HG03025 (cell line): ENCODE measurements around the gene RIOX2.

ENCODE experiments used
- ATAC-seq: cut with Tn5 transposase; IDR thresholded peaks from one replicate; pipeline ENCODE4 v1.9.1; 2021; ENCODE audit warnings: mild to moderate bottlenecking, moderate library complexity; ENCODE audit not compliant: unreplicated experiment, low FRiP score

Gene RIOX2

DNA sequence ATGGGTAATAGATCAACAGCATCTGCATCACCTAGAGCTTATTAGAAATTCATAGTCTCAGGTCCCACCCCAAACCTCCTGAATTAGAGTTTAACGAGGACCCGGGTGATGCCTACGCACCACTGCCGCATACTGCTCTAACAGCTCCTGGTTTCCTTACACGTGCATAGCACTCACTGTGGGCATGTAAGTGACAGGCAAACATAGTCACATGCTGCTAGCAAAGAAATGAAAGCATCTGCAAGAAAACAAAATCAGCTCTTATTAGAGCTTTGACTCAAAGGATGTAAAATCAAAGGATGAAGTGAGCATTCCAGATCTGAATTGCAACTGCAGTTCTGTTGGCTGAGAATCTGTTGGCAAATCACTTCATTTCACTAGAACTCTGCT is 19.1 kb upstream of the RIOX2 start:
- no peak for ATAC-seq

DNA sequence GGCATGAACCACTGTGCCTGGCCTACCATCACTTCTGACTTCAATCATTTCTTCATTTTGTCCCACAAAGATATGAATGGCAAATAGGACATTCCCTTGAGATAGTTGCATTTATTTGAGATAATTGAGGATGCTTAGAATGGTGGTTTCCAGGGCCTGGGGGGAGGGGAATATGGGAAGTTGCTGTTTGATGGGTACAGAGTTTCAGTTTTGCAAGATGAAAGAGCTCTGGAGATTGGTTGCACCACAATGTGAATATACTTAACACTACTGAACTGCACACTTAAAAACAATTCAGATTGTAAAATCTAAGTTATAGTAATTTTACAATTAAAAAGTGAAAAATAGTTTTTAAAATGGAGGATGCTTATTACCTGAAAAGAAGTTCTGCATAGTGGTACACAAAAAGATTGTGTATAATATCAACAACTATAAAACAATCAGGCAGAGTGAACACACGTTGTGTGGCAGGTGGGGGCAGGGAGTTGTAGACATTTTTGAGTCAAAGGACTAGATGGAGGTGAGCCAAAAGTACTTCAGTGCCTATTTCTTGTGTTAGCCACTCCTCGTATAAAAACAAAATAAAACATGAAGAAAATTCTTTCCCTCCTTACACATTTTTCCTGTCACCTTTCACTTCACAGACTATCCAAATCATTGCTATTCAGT is 18.5 kb upstream of the RIOX2 start:
- ATAC-seq, result no peak

DNA sequence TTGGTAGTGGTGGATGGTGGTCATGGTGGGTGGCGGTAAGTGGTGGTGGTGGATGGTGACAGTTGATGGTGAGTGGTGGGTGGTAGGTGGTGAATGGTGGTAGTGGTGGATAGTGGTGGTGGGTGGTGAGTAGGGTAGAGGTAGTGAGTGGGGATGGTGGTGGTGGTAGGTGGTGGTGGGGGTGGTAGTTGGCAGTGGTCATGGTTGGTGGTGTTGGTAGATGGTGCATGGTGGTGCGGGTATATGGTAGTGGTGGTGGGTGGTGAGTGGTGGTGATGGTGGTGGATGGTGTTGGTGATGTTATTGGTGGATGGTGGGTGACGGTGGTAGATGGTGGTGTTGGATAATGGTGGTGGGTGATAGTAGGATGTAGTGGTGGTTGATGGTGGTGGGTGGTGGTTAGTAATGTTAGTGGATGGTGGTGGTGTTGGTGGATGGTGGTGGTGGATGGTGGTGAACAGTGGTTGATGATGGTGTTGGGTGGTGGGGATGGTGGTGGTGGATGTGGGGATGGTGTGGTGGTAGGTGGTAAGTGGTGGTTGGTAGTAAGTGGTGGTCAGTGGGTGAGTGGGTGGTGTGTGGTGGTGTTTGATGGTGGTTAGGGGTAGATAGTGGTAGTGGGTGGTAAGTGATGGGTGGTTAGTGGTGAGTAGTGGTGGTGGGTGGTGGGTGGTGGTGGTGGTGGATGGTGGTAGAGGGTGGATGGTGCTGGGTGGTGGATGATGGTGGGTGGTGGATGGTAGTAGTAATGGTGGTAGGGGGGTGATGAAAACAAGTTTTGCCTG is 16.7 kb upstream of the RIOX2 start:
- ATAC-seq, result no peak

DNA sequence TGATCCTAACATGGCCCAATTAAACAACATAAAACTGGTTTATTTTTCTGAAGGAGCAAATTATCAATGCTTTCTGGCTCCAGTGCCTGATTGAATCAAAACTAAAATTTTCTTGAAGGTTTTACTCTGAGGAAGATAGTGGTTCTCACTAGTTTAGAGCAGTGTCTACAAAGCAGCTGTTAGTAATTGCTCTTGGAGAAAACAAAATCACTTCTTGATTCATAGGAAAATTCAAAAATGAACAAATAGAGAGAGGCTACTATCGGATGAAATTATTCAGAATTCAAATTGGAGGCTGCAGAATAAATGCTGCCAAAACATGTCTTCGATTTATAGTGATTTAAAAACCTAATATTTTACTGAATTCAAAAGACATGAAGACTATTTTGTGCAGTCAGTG is 15.1 kb upstream of the RIOX2 start:
- ATAC-seq, result no peak

DNA sequence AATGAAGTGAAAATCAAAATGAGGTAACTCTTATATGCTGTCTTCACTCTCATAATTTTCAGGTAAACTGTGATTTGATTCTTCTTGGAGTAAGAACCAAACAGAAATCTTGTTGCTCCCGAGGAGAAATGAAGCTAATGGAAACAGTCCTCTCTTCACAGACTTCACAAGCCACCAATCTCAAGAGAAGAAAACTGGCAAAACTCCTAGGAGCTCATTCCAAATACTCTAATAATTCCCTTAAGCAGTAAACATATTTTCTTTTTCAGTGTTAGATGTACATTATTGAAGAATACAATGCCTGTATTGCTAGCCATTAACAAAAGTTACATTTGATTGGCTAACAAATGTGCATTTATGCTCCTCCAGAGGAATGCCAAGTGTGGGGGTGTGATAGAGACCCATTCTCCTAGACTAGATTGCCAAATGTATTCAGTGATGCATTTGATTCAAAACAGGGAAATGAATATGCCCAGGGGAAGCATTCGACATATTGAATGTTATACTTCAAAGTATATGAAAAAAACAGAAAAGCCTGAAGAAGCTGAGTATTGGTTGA is 11.8 kb upstream of the RIOX2 start:
- ATAC-seq, result no peak

DNA sequence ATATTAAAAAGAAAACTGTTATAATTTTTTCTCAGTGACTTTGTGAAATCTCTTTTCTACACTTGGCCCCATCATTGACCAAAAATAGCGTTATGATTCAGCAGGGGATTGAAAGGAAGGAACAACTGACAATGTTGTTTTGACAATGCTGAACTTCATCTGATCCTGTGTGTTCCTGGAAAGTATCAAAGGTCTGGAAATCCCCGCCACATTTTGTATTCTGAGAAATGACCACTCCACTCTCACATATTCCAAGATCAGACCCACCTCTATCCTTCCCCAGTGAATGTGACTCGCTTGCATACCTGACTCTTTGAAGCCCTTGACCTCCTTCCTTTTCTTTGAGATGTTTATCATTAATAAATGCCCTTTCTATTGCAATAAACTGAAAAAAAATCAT is 9.7 kb upstream of the RIOX2 start:
- no peak for ATAC-seq

DNA sequence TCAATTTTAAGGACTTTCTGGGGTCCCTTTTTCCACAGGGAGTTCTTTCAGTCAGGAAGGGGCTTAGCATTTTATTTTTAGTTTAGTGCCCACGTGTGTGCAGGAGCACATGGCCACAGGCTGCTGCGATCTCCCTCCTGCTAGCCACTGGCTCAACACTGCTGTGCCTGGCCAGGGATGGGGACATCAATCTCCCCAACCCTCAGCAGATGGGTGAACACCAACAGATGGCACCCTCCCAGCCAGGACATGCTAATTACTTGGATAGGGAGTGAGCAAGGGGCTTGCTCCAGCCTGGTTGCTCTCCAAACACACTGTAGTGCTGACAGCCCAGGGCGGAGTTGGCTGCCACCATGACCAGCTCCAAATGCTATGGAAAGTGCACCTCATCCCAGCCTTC is 7.4 kb upstream of the RIOX2 start:
- ATAC-seq, result no peak

DNA sequence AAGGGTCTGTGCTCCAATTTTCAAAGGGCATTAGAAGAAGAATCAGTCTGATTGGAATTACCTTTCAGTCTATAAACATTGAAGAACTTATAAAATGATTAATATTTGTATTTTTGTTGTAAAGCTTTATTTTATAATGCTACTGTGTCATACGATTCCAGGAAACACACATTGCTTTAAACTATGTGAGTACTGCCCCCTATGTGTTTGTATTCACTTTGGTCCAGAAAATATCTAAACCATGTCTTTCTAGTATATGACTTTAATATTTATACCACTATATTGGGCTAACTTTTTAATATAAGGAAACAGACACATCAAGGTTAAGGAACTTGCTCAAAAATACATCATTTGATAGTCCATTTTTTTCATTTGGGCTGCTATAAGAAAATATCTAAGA is 3.2 kb upstream of the RIOX2 start:
- ATAC-seq, result no peak

DNA sequence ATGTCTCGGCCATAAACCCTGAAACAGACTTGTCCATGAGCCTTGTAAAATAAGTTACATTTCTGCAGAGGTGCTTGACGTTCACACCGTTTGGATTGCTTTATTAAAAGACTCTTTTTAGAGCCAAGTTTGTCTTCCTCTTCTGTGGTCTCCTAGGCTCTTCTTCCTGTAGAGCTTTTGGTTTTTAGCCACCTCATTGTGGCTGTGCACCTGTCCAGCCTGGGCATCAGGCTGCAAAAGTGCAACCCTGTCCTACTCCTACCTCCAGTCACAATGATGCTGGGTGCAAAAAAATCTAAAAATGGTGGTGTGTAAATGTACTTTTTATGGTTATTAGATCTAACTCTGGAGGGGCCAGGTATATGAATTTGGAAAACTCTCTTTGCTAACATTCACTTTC is 2.8 kb upstream of the RIOX2 start:
- no peak for ATAC-seq

DNA sequence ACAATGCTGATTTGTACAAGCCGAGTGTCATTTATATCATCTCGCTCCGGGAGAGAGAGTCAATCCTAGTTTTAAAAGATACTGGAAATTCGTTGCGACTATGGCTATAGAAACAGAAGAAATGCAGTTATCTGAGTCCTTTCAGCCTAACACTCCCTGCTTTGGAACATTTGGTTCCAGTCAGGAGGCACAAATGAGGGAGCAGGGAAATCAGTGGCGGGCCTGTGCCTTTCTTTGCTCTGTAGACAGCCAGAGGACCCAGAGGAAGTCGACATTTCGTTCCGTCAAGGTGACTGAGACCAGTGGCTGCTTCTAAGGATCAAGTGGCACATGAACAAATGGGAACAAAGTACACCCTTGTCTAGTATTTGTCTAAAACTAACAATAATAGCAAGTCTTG is 745 bp upstream of the RIOX2 start:
- ATAC-seq, result no peak

DNA sequence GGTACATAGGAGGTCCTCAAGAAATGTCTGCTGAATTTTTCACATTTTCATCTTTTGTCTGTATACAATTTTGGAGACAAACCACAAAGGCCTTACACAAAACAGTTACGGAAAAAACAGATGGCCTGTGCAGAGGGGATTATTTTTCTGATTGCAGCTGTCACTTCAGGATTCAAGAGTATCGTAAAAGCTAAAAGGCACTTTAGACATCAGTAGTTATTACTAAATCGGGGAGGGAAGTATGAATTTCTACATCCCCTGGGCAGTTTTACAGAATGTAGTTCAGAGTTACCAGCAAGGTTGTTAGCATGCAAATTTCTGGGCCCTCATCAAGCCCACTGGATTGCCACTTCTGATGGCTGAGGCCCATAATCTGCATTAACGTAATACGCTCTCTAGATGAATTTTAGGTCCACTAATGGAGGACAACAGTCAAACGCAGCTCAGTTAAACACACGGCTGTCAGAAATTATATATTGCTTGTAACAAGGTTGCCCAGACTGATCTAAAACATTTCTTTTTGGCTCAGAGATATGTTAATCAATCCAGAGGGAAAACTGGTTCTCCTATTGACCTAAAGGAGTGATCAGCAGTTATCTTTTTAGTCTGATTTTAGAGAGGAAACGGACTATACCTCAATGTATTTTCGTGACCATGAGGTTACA is 1.1 kb downstream of the RIOX2 start:
- ATAC-seq, result no peak

DNA sequence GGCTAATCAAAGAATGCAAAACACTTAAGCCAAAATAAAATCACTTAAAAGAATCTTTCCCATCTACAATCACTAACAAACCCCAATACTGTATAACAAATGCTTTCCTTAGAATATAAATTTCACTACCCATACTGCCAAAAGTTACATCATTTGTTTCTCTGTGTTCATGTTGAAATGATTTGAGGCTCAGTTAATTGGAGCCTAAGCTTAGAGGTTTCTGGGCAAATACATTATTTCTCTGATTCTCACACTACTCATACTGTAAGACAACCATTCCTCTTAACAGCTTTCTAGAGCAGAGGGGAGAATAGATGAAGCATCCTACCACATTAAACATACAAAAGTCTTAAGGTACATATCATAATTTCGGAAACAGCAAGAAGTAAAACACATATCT is 2.1 kb downstream of the RIOX2 start:
- no peak for ATAC-seq

DNA sequence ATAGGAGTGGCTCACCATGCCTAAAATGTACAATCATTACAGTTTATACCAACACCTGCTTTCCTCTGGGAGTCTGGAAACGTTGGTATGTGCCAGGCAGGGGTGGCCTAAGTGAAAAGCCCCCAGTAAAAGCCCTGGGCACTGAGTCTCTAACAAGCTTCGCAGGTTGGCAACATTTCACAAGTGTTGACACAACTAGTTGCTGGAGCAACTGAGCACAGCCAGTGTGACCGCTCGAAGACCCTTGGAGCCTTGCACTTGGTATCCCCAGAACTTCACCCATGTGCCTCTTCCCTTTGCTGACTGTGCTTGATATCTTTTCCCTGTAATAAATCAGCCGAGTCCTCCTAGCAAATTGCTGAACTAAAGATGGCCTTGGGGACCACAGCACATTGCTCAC is 2.7 kb downstream of the RIOX2 start:
- ATAC-seq, result no peak

DNA sequence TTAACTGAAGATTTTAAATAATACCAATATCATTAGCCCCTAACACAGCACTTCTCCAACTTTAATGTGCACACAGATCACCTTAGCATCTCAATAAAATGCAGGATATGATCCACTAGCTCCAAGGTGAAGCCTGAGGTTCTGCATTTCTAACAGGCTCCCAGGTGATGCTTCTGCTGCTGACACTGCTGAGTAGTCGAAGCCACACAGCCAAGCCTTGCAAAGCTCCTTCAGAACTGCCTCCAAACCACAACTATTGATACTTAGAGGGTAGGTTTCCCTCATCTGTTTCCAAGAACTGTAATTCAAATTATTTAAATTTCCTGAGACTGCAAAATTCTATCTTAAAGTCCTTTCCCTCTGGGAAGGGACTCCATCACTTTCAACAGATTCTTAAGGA is 3.9 kb downstream of the RIOX2 start:
- ATAC-seq, result no peak

DNA sequence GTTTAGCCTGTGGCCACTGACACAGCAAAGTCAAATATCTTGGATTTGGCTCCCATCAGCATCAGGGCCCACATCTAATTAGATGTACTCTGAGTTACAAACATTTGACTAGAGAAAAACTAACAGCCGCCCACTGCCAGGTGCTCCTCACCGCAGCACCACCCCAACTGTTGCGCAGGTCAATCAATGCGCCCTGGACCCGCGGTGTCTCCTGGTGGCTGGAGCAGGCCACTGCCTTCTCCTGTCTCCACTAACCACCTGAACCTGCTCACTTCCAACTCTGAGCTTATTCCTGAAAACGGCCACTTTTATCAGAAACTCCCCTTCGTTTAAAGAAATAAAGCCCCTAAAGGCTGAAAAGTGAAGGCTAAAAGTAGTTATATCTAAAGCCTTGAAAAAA is 4.3 kb downstream of the RIOX2 start:
- no peak for ATAC-seq

DNA sequence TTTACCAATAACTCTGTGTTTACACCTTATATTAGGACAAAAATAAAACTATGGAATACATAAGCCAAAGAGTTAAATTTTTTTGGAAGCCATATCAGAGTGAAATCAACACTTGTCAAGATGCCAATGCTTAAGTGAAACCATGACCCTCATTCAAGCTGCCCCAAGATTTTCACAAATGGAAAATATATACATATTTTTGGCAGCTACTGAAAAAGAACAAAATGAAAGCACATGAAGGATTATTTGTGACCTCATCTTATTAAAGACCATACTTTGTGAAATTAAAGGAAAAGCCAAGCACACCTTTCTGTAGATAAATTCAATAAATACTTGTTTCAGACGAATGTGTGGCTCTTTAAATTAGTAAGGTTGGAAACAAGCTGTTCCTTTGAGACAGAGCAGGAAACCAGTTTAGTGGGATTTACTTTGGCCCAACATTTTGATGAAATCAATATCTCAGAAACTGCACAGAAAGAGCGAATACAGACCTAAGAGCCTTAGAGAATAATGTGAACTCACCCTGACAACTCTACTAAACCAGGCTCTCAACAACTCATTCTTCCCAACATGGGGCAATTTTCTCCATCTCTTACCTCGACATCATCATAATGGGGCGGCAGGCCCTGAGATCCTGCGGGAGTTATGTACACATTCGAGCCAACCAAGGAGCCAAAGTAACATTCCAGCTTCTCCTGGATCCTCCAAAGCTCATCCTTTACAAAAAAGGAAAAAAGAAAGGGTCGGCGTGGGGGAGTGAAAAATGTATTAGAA is 11.1 kb downstream of the RIOX2 start:
- no peak for ATAC-seq

DNA sequence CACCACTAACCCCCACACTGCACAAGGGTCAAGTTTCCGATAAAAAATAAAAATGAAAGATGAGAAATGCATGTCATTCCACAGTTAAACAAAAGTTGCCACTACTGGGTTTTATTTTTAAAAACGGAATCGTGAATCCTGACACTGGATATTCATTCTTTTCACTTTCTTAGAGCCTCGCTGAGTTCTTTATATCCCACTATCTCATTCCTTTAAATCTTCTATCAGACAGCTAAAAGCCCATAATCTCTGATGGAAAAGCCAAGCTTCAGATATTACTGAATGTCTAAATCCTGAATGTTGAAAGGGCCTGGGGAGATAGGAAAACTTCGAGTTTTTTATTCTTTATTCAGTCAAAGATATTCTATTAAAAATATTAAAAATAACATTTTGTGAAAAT is 11.7 kb downstream of the RIOX2 start:
- ATAC-seq, result no peak

DNA sequence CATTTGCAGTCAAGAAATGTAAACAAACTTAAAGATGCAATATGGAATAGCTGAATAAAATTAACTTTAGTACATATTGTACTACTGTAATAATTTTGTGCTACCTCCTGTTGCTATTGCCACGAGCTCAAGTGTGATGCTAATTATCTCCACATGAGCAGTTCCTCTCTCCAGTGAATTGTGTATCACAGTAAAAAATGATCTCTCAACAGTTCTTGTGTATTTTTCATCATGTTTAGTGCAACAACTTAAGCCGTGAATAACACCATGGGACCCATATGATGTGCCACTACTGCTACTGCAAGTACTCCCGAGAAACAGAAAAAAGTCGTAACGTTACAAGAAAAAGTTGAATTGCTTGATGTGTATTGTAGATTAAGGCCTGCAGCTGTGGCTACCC is 12.4 kb downstream of the RIOX2 start:
- ATAC-seq, result no peak

DNA sequence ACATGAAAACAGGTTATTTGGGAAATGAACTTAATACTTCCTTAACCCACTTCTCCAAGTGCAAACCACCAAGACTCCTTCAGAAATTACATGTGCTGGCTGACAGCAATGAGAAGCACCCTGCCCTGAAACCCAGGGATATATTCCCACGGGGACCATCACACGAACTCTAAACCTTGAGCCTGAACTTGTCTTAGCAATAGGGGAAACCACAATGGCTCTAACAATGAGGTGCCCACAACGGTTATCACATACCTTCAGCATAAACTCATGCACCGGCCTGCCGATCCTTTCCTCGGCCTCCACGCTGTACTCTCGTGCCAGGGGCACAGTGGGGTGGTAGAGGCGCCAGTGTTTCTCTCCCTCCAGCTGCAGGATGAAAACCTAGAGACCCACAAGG is 13.4 kb downstream of the RIOX2 start:
- ATAC-seq, result no peak

DNA sequence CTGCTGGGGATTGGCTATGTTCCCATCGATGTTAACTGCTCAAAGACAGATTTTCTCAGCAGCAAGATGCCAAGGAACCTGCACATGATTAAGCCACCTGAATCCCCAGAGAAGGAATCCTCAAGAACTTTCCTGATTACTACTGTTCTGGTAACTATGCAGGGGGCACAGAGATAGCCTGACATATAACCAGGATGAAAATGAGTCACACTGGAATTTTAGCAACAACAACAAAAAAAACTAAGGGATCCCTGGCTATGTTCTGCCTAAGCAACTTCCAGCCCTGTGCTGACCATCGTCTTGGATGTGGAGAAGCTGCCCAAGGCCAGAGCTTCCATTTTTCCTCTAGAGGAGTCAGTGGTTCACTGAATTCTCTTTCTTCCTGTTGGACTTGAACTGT is 13.8 kb downstream of the RIOX2 start:
- ATAC-seq, result no peak
